H9 (cell line): Measurements from ENCODE around the gene ENOX1. TPM values are rescaled to one million over a fixed set of nuclear protein-coding genes. Genes with fewer than 3 reads are reported as not detected.

ENCODE experiments used
- DNase-seq: peaks from one replicate; pipeline ENCODE4 v3.0.0-alpha.2; 2017
- H2AFZ ChIP-seq: one replicate; pipeline ENCODE4 v1.6.1; 2013; ENCODE audit warnings: mild to moderate bottlenecking, low read length, control low read depth, moderate library complexity
- H2AK5ac ChIP-seq: 2 replicates; pipeline ENCODE4 v1.6.1; 2013; ENCODE audit warnings: low read length, control low read depth, mixed read lengths; ENCODE audit not compliant: insufficient read length
- H2BK120ac ChIP-seq: one replicate; pipeline ENCODE4 v1.6.1; 2013; ENCODE audit warnings: low read depth, mild to moderate bottlenecking, low read length, control low read depth, inconsistent platforms; ENCODE audit not compliant: poor library complexity, severe bottlenecking
- H2BK12ac ChIP-seq: 2 replicates; pipeline ENCODE4 v1.6.1; 2013; ENCODE audit warnings: low read length, control low read depth, mixed read lengths, low read depth; ENCODE audit not compliant: insufficient read length
- H2BK15ac ChIP-seq: 2 replicates; pipeline ENCODE4 v1.6.1; 2013; ENCODE audit warnings: low read depth, low read length, control low read depth
- H2BK20ac ChIP-seq: one replicate; pipeline ENCODE4 v1.6.1; 2013; ENCODE audit warnings: low read depth, mild to moderate bottlenecking, low read length, control low read depth, inconsistent platforms; ENCODE audit not compliant: poor library complexity, severe bottlenecking
- H2BK5ac ChIP-seq: 2 replicates; pipeline ENCODE4 v1.6.1; 2013; ENCODE audit warnings: low read length, control low read depth, mixed read lengths; ENCODE audit not compliant: insufficient read length
- H3K14ac ChIP-seq: 2 replicates; pipeline ENCODE4 v1.6.1; 2013; ENCODE audit warnings: low read length, control low read depth; ENCODE audit not compliant: insufficient read depth
- H3K18ac ChIP-seq: 2 replicates; pipeline ENCODE4 v1.6.1; 2013; ENCODE audit warnings: low read depth, mild to moderate bottlenecking, mixed read lengths, low read length, control low read depth; ENCODE audit not compliant: insufficient read length
- H3K23ac ChIP-seq: 2 replicates; pipeline ENCODE4 v1.6.1; 2013; ENCODE audit warnings: low read length, control low read depth, mixed read lengths, low read depth; ENCODE audit not compliant: insufficient read length
- H3K23me2 ChIP-seq: 2 replicates; pipeline ENCODE4 v1.6.1; 2013; ENCODE audit warnings: low read depth, mild to moderate bottlenecking, mixed read lengths, low read length, control low read depth; ENCODE audit not compliant: insufficient read length, poor library complexity, severe bottlenecking
- H3K27ac ChIP-seq: 2 replicates; pipeline ENCODE4 v1.5.1; 2013; ENCODE audit warnings: low read length, control low read depth, mixed read lengths, low read depth; ENCODE audit not compliant: insufficient read length
- H3K27me3 ChIP-seq: 2 replicates; pipeline ENCODE4 v1.6.1; 2013; ENCODE audit warnings: low read length, control low read depth, inconsistent platforms; ENCODE audit not compliant: insufficient read depth
- H3K4ac ChIP-seq: 2 replicates; pipeline ENCODE4 v1.6.1; 2013; ENCODE audit warnings: low read depth, mild to moderate bottlenecking, control low read depth, inconsistent platforms, low read length, moderate library complexity
- H3K4me1 ChIP-seq: 2 replicates; pipeline ENCODE4 v1.6.1; 2013; ENCODE audit warnings: low read length, control low read depth, inconsistent platforms; ENCODE audit not compliant: insufficient read depth
- H3K4me2 ChIP-seq: 2 replicates; pipeline ENCODE4 v1.6.1; 2013; ENCODE audit warnings: low read length, control low read depth, mixed read lengths; ENCODE audit not compliant: insufficient read length, insufficient read depth
- H3K56ac ChIP-seq: 2 replicates; pipeline ENCODE4 v1.6.1; 2013; ENCODE audit warnings: low read depth, mild to moderate bottlenecking, mixed read lengths, low read length, control low read depth; ENCODE audit not compliant: insufficient read length
- H3K79me1 ChIP-seq: 2 replicates; pipeline ENCODE4 v1.6.1; 2013; ENCODE audit warnings: low read depth, mild to moderate bottlenecking, moderate library complexity, low read length, control low read depth, inconsistent platforms; ENCODE audit not compliant: insufficient read depth, poor library complexity, severe bottlenecking
- H3K79me2 ChIP-seq: 2 replicates; pipeline ENCODE4 v1.6.1; 2013; ENCODE audit warnings: low read length, control low read depth, inconsistent platforms; ENCODE audit not compliant: insufficient read depth
- H3K9ac ChIP-seq: 2 replicates; pipeline ENCODE4 v1.6.1; 2013; ENCODE audit warnings: low read length, control low read depth, mixed read lengths; ENCODE audit not compliant: insufficient read length; ENCODE audit errors: extremely low read depth
- H3K9me3 ChIP-seq: one replicate; pipeline ENCODE4 v1.6.1; 2013; ENCODE audit warnings: low read depth, low read length, inconsistent platforms; ENCODE audit not compliant: control insufficient read depth
- H3T11ph ChIP-seq: one replicate; pipeline ENCODE4 v1.6.1; 2013; ENCODE audit warnings: mild to moderate bottlenecking, low read length, control low read depth, inconsistent platforms
- H4K20me1 ChIP-seq: one replicate; pipeline ENCODE4 v1.6.1; 2013; ENCODE audit not compliant: control insufficient read depth, insufficient read length, insufficient read depth
- H4K5ac ChIP-seq: 2 replicates; pipeline ENCODE4 v1.6.1; 2013; ENCODE audit warnings: low read depth, mild to moderate bottlenecking, mixed read lengths, low read length, control low read depth; ENCODE audit not compliant: insufficient read length
- H4K8ac ChIP-seq: replicated peaks from 2 replicates; pipeline ENCODE4 v1.6.1; 2013; ENCODE audit warnings: low read length, control low read depth, mixed read lengths, low read depth; ENCODE audit not compliant: insufficient read length
- H4K91ac ChIP-seq: 2 replicates; pipeline ENCODE4 v1.6.1; 2013; ENCODE audit warnings: low read depth, mild to moderate bottlenecking, moderate library complexity, mixed read lengths, low read length, control low read depth; ENCODE audit not compliant: insufficient read length
- H3K27ac Mint-ChIP-seq, 3 experiments: 2 replicates in 2 of 3; 3 replicates in 1 of 3; pipeline ENCODE4 v1.8.0; 2020 to 2021; ENCODE audit warnings: mixed read lengths in 3 of 3, mild to moderate bottlenecking in 1 of 3, moderate library complexity in 1 of 3
- H3K27me3 Mint-ChIP-seq: 2 replicates; pipeline ENCODE4 v1.8.0; 2021; ENCODE audit warnings: low read depth, mild to moderate bottlenecking, moderate library complexity, mixed read lengths
- H3K36me3 Mint-ChIP-seq, 3 experiments: 2 replicates in 2 of 3; 3 replicates in 1 of 3; pipeline ENCODE4 v1.8.0; 2020 to 2021; ENCODE audit warnings: low read depth in 3 of 3, mixed read lengths in 3 of 3; ENCODE audit not compliant: insufficient read depth in 1 of 3
- H3K4me1 Mint-ChIP-seq, 2 experiments: 2 replicates each; pipeline ENCODE4 v1.8.0; 2020; ENCODE audit warnings: mixed read lengths in 2 of 2
- H3K4me3 Mint-ChIP-seq, 2 experiments: 2 replicates in 1 of 2; 3 replicates in 1 of 2; pipeline ENCODE4 v1.8.0; 2020 to 2021; ENCODE audit warnings: mild to moderate bottlenecking in 2 of 2, mixed read lengths in 2 of 2, moderate library complexity in 1 of 2
- H3K9me3 Mint-ChIP-seq, 2 experiments: 2 replicates in 1 of 2; 3 replicates in 1 of 2; pipeline ENCODE4 v1.8.0; 2020; ENCODE audit warnings: mild to moderate bottlenecking in 2 of 2, mixed read lengths in 2 of 2, moderate library complexity in 1 of 2
- CTCF ChIP-seq: fragments of 200-600 bp; sonication (generic); conservative IDR thresholded peaks from 3 replicates; pipeline ENCODE4 v1.8.0; 2021; ENCODE audit warnings: antibody characterized with exemption, mild to moderate bottlenecking
- WGBS: extraction: QIAGEN DNeasy Blood & Tissue Kit; methylation state at CpG from one replicate; pipeline ENCODE4 v1.1.7; 2013; ENCODE audit warnings: missing lambda C conversion rate, low lambda C conversion rate, mixed read lengths; ENCODE audit not compliant: insufficient read length; ENCODE audit errors: extremely low coverage; 5-methylcytosine and 5-hydroxymethylcytosine counted together
- total RNA-seq: library from RNA; stranded (reverse); gene quantifications from 2 replicates; pipeline ENCODE4 v1.2.1, GENCODE V29; 2021

ENOX1 gene
- total RNA-seq, 1 experiment from 2014 or later = 0.24 TPM

GRCh38 chr13:43326100-43326499, 460.7 kb downstream of the ENOX1 start:
- TF ChIP-seq CTCF = no peak
- no peaks in the 10 kb centered on the region for H3K9me3 Mint-ChIP-seq
- no peak overlapping the region for H4K8ac ChIP-seq
- H3K4me3 Mint-ChIP-seq = no peak overlapping the region
- H2BK12ac ChIP-seq = no peak overlapping the region
- no peaks in the 10 kb centered on the region for H3K79me2 ChIP-seq
- no peak overlapping the region for H2AFZ ChIP-seq
- no peak for DNase-seq
- H4K91ac ChIP-seq = no peak overlapping the region
- no peak overlapping the region for H3K4ac ChIP-seq
- H2BK120ac ChIP-seq = no peak overlapping the region
- no peak overlapping the region for H3K14ac ChIP-seq
- no peak overlapping the region for H2BK5ac ChIP-seq
- H3K27ac Mint-ChIP-seq = no peak overlapping the region
- H3K36me3 Mint-ChIP-seq = no peaks in the 10 kb centered on the region
- no peak overlapping the region for H2BK15ac ChIP-seq
- no peak overlapping the region for H3K4me2 ChIP-seq
- no peaks in the 10 kb centered on the region for H4K20me1 ChIP-seq
- no peaks in the 10 kb centered on the region for H3K4me1 ChIP-seq
- no peak overlapping the region for H3T11ph ChIP-seq
- no peak overlapping the region for H3K56ac ChIP-seq
- no peaks in the 10 kb centered on the region for H3K9me3 ChIP-seq
- no peak overlapping the region for H3K23ac ChIP-seq
- H3K23me2 ChIP-seq = no peaks in the 10 kb centered on the region
- H2AK5ac ChIP-seq = no peak overlapping the region
- H3K27me3 ChIP-seq = no peaks in the 10 kb centered on the region
- no peak overlapping the region for H3K9ac ChIP-seq
- no peak overlapping the region for H3K27ac ChIP-seq
- H3K27me3 Mint-ChIP-seq = peaks cover 1% of the 10 kb centered on the region
- no peak overlapping the region for H2BK20ac ChIP-seq
- no peaks in the 10 kb centered on the region; a peak in 1 of 4 replicates for H3K4me1 Mint-ChIP-seq
- no peaks in the 10 kb centered on the region for H3K79me1 ChIP-seq
- WGBS = no CpG with 5 or more reads among the region's 4 CpGs
- H4K5ac ChIP-seq = no peak overlapping the region
- H3K18ac ChIP-seq = no peak overlapping the region
